WERI-Rb-1 (cell line): Measurements from ENCODE around the gene GGT7.
A peak's percentile ranks its signal among the peaks of the same experiment; 100 is the strongest.

Experiments used
- DNase-seq: peaks from one replicate; pipeline ENCODE4 v3.0.0-alpha.2; 2020
- H3K27ac ChIP-seq: fragments of 250-450 bp; sonication (Bioruptor Pico); 2 replicates; pipeline ENCODE4 v1.5.1; 2020; ENCODE audit warnings: mild to moderate bottlenecking, moderate library complexity
- H3K27me3 ChIP-seq: fragments of 250-450 bp; sonication (Bioruptor Pico); 2 replicates; pipeline ENCODE4 v1.5.1; 2021; ENCODE audit warnings: mild to moderate bottlenecking, low read depth, moderate library complexity; ENCODE audit not compliant: insufficient read depth, severe bottlenecking
- H3K36me3 ChIP-seq: fragments of 250-450 bp; sonication (Bioruptor Pico); 2 replicates; pipeline ENCODE4 v1.5.1; 2020; ENCODE audit warnings: mild to moderate bottlenecking, moderate library complexity
- H3K4me3 ChIP-seq: 2 replicates; pipeline ENCODE4 v1.5.1; 2011; ENCODE audit warnings: low read depth, mild to moderate bottlenecking, control low read depth, low read length
- H3K9me3 ChIP-seq: fragments of 250-450 bp; sonication (Bioruptor Pico); 2 replicates; pipeline ENCODE4 v1.5.1; 2021; ENCODE audit warnings: mild to moderate bottlenecking, moderate library complexity; ENCODE audit not compliant: severe bottlenecking
- CTCF ChIP-seq: IDR thresholded peaks from 2 replicates; pipeline ENCODE4 v1.5.1; 2011; ENCODE audit warnings: low read depth, mild to moderate bottlenecking, control low read depth, inconsistent platforms, low read length

GGT7 gene

DNA sequence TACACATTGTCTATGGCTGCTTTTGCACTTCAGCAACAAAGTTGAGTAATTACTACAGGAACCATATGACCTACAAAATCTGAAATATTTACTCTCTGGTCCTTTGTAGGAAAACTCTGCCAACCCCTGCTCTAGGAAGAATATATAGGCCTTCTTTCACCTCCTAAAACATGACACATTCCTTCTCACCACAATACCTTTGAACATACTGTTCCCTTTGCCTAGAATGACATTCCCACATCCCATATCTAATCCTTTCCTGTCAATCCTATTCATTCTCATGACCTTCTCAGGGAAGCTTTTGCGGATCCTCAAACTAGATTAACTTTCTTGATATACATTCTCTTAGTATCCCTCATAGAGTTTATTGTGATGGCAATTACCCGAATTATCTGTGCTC is 29.2 kb downstream of the GGT7 start:
- H3K4me3 ChIP-seq = no peak overlapping the region
- H3K27ac ChIP-seq = no peak overlapping the region
- no peaks in the 10 kb centered on the region for H3K9me3 ChIP-seq
- TF ChIP-seq CTCF = no peak
- H3K36me3 ChIP-seq = peaks cover 3% of the 10 kb centered on the region
- no peak for DNase-seq
- H3K27me3 ChIP-seq = no peaks in the 10 kb centered on the region

DNA sequence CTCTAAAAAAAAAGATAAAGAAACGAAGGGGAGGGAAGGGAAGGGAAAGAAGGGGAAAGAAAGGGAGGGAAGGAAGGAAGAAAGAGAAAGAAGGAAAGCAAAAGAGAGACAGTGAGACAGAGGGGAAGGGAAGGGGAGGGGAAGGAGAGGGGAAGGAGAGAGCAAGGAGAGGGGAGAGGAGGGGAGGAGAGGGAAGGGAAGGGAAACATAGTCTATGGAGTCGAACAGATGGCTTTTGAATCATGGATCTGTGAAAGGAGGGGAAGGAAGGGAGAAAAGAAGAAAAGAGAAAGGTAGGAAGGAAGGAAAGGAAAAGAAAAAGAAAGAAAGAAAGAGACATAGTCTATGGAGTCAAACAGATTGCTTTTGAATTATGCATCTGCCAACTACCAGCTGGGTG is 30.5 kb downstream of the GGT7 start:
- no peak for DNase-seq
- H3K27ac ChIP-seq = no peak overlapping the region
- TF ChIP-seq CTCF = no peak
- H3K27me3 ChIP-seq = no peaks in the 10 kb centered on the region
- no peak overlapping the region for H3K4me3 ChIP-seq
- H3K9me3 ChIP-seq = no peaks in the 10 kb centered on the region
- H3K36me3 ChIP-seq = no peaks in the 10 kb centered on the region

DNA sequence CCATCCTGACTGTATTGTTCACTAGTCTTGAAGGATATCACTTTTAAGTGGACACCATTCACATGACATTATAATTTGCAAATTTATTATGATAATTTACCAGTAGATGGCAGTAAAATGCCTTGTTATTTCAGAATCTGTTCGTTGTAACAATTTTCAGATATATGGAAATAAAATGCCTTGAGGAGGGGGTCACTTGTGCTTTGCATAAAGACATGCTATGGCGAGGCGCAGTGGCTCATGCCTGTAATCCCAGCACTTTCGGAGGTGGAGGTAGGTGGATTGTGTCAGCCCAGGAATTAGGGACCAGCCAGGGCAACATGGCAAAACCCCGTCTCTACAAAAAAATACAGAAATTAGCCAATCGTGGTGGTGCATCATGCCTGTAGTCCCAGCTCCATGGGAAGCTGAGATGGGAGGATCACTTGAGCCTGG is 38.2 kb downstream of the GGT7 start:
- no peaks in the 10 kb centered on the region for H3K9me3 ChIP-seq
- no peak for TF ChIP-seq CTCF
- DNase-seq = no peak
- no peaks in the 10 kb centered on the region for H3K27me3 ChIP-seq
- H3K4me3 ChIP-seq = no peak overlapping the region
- H3K27ac ChIP-seq = no peak overlapping the region
- no peaks in the 10 kb centered on the region for H3K36me3 ChIP-seq

DNA sequence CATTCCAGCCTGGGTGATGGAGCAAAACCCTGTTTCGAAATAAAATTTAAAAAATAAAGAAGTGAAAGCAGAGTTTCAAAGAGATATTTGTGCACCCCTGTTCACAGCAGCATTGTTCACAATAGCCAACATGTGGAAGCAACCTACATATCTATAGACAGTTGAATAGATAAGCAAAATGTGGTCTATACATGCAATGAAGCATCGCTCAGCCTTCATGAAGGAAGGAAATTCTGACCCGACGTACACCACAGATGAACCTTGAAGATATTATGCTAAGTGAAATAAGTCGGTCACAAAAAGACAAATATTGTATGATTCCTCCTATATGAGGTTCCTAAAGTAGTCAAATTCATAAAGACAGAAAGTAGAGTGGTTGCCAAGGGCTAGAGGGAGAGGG is 40.7 kb downstream of the GGT7 start:
- Histone ChIP-seq H3K27me3 (no peaks in the 10 kb centered on the region), H3K9me3 (no peaks in the 10 kb centered on the region), H3K36me3 (no peaks in the 10 kb centered on the region), H3K27ac (no peak overlapping the region), H3K4me3 (no peak overlapping the region)
- TF ChIP-seq CTCF = no peak
- no peak for DNase-seq

DNA sequence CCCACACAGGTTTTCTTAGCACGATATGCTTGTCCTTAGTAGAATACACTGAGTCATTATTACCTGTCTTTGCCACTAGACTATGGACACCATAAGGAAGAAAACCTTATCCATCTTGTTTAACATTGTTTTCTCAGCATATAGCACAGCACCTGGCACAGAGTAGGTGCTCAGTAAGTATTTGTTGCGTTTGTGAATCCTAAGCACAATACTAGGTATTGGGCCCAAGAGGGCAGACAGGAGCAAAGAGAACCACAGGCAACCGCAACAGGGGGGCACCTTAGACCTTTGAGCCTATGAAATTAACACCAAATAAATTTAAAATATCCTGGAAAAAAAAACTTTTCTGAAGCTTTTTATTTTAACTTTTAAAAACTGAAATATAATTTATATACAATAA is 43.5 kb downstream of the GGT7 start:
- Histone ChIP-seq H3K36me3 (no peaks in the 10 kb centered on the region), H3K27ac (no peak overlapping the region), H3K9me3 (no peaks in the 10 kb centered on the region), H3K27me3 (no peaks in the 10 kb centered on the region), H3K4me3 (no peak overlapping the region)
- 0 out of 2 replicates have a peak, but pooled peaks have one; percentile 8 for TF ChIP-seq CTCF
- no peak for DNase-seq
